Measurements from ENCODE around the gene TRRAP.

Gene TRRAP

GRCh38 chr7:99008921-99009530 is 130.7 kb downstream of the TRRAP start:
- no peak for DNase-seq

- no peak for DNase-seq
Measured at GRCh38 chr7:99010281-99010680, 131.9 kb downstream of the TRRAP start.

GRCh38 chr7:99011341-99011705 is 133.0 kb downstream of the TRRAP start:
- DNase-seq = no peak

- DNase-seq = no peak
Measured at GRCh38 chr7:99011706-99012404, 133.5 kb downstream of the TRRAP start.

DNA sequence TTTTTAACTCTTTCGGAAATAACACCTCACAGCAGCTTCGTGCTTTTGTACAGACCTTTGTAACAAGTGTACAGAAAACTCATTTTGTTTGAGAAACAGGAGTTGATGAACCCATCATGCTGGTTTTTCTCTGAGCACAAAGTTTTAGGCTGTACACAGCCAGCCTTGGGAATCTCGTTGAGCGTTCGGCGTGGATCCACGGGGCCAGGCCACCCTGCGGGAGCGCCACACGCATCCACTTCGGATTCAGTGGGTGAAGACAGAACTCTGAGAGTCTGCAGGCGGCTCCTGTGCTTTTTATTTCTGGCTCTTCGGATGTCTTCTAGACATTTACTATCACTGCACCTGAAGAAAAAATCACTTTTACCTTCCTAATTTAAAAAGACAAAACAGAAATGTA is 134.4 kb downstream of the TRRAP start:
- DNase-seq = no peak

DNA sequence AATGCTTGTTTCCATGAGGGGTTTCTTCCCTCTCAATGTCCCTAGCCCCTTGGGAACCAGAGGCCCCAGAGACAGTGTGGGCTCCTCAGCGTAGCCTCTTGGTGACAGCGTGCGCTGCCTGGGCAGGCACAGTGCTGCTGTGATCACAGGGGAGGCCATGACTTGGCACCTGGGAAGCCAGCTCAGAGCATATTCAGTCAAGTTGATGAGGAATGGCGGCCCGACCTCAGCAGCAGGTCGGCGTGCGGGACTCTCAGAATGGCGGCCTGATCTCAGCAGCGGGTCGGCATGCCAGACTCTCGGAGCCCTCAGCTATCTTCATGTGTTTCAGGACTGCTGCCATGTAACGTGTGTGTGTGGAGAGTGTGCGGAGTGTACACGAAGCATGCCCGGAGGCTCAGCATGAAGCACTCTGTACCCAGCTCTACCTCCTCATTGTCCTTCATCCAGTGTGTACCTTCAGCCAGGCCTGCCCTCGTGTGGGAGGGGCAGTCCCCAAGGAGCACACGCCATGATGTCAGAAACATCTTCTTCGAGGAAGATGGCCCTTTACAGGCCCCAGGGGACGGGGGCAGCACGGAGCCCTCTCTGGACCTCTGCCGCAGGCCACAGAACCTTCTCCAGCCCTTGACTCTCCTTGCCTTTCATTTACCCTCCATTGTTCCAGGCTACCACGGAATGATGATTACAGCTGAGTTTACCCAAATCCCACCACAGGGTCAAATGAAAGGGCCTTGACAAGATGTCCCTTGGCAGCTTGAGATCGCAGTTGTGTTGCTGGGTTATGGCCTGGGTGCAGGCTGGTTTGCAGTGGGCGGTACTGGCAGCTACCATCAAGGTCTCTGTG is 135.2 kb downstream of the TRRAP start:
- no peak for DNase-seq

DNA sequence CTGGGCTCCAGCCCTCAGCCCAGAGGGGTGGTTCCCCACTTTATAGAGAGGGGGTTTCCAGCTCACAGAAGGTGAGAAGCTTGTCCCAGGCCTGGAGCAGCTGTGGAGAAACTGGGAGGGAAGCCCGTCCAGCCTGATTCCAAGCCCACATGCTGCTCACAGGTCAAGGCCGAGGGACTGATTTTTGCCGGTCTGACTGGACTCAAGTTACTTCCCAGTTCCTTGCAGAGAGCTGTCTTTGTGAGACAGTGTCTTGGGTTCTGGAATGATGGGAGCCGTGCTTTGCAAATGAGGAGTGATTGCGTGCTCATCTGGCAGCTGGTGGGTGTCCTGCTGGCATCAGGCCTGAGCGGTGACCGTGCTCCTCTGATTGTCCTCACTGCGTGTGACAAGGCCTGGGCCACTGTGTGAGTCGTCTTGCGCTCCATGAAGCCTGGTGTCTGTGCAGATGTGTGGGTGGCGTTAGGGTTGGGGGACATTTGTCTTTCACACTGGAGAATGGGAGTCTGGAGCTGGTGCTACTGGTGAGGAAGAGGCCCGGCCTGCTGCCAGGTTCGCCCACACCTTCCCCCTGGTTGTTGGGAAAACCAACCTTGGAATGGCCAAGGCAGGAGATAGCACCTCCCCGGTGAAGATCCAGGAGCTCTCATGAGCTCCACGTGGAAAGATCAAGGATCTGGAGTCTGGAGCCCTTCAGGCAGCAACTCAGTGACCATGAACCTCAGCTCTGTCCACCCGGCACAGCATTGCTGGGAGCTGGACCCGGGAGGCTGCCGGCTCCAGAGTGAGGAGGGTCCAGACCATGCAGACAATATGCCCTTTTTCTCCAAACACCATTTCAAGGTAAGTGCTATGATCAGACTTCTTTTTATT is 136.0 kb downstream of the TRRAP start:
- DNase-seq = no peak

GRCh38 chr7:99016196-99016595 is 137.9 kb downstream of the TRRAP start:
- DNase-seq = no peak

GRCh38 chr7:99019523-99020412 is 141.4 kb downstream of the TRRAP start:
- DNase-seq = no peak

DNA sequence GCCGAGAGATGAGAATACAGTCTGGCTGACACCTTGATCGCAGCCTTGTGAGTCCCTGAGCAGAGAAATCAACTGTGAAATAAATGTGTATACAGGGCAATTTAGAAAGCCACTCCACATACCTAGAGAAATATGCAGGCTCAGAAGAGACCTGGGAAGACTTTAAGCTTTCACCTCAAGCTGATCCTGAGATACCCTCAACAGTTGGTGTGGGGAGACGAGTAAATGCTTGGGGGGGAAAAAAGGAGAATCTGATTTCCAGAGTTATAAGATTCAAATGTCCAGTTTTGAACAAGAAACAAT is 142.0 kb downstream of the TRRAP start:
- no peak for DNase-seq

DNA sequence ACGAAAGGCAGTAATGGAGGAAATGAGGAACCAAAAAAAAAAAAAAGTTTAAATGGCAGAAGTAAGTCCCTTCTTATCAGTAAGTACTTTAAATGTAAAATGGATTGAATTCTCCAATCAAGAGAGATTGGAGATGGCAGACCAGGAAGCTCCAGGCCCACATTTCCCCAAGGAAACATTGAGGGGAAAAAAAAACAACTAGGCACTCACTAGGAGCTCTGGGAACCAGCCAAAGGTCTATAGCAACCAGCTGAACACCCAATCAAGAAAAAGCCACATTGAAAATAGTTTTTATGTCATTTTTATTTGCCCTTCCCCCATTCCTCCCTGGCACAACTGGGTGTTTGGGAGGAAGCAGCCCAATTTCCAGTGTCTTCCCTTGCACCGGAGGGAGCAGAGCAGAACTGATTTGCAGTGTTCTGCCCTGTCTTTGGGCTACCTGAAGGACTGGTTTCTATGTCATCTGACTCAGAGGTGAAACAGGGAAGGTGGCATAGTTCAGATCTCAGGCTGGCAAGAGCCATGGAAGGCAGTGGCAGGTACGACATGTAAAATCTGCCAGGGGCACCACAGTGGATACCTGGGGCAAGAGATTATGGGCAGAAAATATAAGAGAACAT is 143.7 kb downstream of the TRRAP start:
- DNase-seq = no peak

- no peak for DNase-seq
Measured at GRCh38 chr7:99024066-99024465, 145.7 kb downstream of the TRRAP start.

DNA sequence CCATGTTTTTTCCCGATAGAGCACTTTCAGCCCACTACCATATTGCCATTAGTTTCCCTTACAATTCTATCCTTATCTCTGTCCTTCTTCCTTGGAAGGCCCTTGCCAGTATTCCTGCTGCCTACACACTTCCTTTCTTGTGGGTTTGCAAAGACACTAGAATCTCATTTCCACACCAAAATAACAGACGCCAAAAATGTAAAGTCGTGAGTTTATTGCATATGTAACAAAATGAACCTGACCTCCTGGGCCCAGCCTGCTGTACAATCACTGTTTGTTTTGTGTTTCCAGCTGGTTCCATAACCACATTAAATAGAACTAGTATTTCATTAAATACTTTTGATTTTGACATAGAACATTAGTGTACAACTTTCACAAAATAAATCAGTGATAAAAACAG is 148.9 kb downstream of the TRRAP start:
- no peak for DNase-seq

- no peak for DNase-seq
Measured at GRCh38 chr7:99027841-99028240, 149.5 kb downstream of the TRRAP start.

DNA sequence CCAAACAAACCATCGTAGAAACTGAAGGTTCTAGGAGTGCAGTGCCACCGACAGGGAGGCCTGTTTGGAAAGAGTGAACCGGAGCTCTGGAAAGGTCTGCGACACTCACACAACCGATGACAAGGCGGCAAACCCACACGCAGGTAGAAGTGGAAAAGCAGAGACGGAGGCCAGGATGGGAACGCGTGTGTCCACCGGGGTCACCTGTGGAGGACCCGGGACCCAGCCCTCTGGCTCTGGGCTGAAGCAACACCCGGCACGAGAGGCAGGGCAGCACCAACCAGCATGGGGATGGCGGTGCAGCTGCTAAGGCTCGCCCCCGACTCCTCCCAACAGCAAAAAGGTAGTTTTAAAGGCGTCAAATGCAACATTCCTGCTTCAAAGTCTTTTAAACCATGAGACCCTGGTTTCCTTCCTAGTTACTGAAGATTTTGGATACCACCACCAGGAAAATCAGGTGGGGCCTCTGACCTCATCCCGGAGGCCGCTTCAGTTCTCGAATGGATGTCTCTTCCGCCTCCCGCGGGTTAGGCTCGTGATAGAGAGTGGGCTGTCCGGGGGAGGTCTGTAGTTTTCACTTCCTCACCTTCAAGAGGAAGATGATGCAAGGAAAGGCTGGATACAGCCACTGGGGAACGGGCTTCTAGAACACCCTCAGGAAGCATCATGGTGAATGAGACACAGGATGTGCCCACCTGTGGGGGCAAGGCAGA is 150.1 kb downstream of the TRRAP start:
- no peak for DNase-seq

DNA sequence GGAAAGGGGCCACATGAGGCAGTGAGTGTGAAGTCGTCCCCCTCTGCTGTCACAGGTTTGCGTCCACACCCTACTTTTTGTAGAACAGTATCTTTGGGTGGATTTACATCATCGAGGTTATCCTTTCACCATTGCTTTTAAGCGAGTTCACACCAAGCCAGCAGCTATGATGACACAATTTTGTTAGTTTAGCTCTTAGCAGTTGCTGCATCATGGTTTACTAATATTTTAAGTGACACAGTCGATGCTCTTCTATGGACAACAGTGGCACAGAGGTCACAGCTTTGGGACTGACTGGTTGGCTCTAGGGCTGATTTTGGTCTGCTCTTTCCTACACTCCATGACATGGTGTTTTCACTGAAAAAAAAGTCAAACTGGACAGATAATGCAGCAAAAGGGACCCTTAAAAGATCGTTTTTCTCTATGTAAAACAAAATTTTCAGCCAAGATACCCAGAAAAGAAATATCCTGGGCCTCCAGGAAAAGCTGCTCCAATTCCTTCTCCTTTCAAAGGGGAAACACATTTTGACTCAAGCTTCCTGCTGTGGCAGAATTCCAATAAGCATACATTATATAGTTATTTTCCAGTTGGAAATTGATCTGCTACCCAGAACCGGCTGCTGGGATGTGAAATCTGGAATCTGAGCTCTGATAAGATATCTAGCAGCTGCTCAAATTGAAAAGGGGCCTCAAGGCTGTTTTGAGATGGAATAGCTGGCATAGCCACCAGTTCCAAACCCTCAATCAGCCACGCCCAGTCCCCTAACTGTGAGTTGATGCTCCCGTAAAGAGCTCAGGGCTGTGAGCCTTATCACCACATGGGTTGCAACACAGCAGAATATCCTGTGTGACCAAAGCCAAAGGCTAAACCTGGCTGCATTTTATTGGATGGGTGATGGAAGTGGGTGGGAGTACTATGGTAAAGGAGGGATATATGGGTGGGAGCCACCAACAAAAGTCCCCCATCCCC is 151.4 kb downstream of the TRRAP start:
- DNase-seq = no peak

DNA sequence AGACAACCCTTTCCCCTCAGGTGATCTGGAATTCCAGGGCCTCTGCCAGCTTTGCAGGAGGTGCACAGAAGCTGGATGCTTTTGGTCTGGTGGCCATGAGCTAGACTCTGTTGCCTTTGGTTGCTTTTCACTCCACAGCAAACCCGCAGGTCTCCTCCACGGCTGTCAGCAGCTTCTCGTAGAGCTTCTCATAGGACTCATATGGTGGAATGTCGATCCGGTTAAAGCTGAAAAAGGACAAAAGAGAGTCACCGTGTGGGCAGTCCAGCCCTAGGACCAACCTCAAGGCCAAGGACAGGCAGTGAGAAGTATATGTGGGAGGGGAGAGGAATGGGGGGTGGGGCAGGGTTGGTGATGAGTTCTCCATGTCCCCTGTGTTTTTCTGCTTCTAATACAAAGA is 152.1 kb downstream of the TRRAP start:
- no peak for DNase-seq

- no peak for DNase-seq
Measured at GRCh38 chr7:99030951-99031350, 152.6 kb downstream of the TRRAP start.

GRCh38 chr7:99031496-99031895 is 153.2 kb downstream of the TRRAP start:
- DNase-seq = no peak

GRCh38 chr7:99032928-99033327 is 154.6 kb downstream of the TRRAP start:
- no peak for DNase-seq
